ENCODE measurements around the gene ATP8A2. TPM values are rescaled to one million over a fixed set of nuclear protein-coding genes. Genes with fewer than 3 reads are reported as not detected.

ATP8A2 gene
- total RNA-seq, 2 experiments from 2014 or later = 0.92 to 0.94 TPM

DNA sequence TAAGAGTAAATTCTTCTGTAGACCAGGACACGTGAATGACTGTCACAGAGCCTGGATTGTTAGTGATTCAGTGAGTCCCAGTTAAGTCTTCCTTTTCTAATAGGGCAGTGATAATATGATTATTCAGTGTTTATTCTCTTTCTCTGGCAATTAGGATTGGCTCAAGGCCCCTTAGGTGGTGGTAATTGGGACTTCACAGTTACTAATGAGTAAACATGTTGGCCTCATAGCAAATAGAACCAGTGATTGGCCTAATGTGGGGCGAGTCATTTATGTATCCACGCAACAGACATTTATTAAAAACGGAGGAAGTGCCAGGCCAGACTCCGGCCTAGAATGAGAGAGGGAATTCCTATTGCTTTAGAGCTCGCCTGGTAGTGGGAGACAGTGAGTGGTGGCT, 607.6 kb downstream of the ATP8A2 start:
- Mint-ChIP-seq H3K9me3 (no peaks in the 10 kb centered on the region), H3K27me3 (no peaks in the 10 kb centered on the region), H3K27ac (no peak overlapping the region), H3K4me1 (ENCODE audit: low read depth) (peaks cover 15% of the 10 kb centered on the region), H3K36me3 (ENCODE audit: low read depth) (no peaks in the 10 kb centered on the region), H3K4me3 (no peak overlapping the region)
- DNase-seq = no peak
- ATAC-seq = no peak
- intact Hi-C loops (cut with micrococcal nuclease) = no loop called here
- POLR2A ChIA-PET = no interaction called here
- TF ChIP-seq, protein P1, sequence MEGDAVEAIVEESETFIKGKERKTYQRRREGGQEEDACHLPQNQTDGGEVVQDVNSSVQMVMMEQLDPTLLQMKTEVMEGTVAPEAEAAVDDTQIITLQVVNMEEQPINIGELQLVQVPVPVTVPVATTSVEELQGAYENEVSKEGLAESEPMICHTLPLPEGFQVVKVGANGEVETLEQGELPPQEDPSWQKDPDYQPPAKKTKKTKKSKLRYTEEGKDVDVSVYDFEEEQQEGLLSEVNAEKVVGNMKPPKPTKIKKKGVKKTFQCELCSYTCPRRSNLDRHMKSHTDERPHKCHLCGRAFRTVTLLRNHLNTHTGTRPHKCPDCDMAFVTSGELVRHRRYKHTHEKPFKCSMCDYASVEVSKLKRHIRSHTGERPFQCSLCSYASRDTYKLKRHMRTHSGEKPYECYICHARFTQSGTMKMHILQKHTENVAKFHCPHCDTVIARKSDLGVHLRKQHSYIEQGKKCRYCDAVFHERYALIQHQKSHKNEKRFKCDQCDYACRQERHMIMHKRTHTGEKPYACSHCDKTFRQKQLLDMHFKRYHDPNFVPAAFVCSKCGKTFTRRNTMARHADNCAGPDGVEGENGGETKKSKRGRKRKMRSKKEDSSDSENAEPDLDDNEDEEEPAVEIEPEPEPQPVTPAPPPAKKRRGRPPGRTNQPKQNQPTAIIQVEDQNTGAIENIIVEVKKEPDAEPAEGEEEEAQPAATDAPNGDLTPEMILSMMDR (IDR thresholded peaks at IDR 0.05) = no peak
- CTCF ChIA-PET = no interaction called here

GRCh38 chr13:25980255-25980654, 608.5 kb downstream of the ATP8A2 start:
- TF ChIP-seq, protein P1 (IDR thresholded peaks at IDR 0.05) = no peak
- POLR2A ChIA-PET = no interaction called here
- ATAC-seq (no peak), DNase-seq (peak; percentile 17)
- CTCF ChIA-PET = no interaction called here
- H3K27me3 Mint-ChIP-seq = no peaks in the 10 kb centered on the region
- H3K4me1 Mint-ChIP-seq (ENCODE audit: low read depth) = peaks cover 9% of the 10 kb centered on the region
- H3K9me3 Mint-ChIP-seq = no peaks in the 10 kb centered on the region
- intact Hi-C loops (cut with micrococcal nuclease) = no loop called here
- H3K27ac Mint-ChIP-seq = no peak overlapping the region
- no peaks in the 10 kb centered on the region for H3K36me3 Mint-ChIP-seq (ENCODE audit: low read depth)
- H3K4me3 Mint-ChIP-seq = no peak overlapping the region

- intact Hi-C loops (cut with micrococcal nuclease) = no loop called here
- Mint-ChIP-seq H3K9me3 (no peaks in the 10 kb centered on the region), H3K4me1 (ENCODE audit: low read depth) (peaks cover 9% of the 10 kb centered on the region), H3K27ac (no peak overlapping the region), H3K36me3 (ENCODE audit: low read depth) (no peaks in the 10 kb centered on the region), H3K27me3 (no peaks in the 10 kb centered on the region), H3K4me3 (no peak overlapping the region)
- ATAC-seq = no peak
- TF ChIP-seq, protein P1 (IDR thresholded peaks at IDR 0.05) = no peak
- no peak for DNase-seq
- ChIA-PET POLR2A (no interaction called here), CTCF (no interaction called here)
Measured at GRCh38 chr13:25981060-25981459, 609.3 kb downstream of the ATP8A2 start.

DNA sequence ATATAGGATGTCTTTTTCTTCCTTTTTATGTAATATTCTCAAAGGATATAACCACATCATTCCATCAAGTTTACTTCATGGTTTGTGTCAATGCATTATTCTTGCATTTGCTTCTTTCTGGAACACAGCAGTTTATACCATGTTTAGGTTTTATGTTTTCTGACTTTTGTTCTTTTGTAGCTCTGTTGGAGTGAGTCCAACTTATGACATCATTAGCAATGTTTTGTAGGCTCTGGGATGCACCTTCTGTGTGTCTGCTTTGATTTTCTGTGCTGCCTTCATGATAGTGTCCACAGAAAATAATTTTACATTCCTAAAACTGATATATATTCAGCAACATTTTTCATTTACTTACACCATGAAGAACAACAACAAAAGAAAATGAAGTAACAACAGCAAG, 611.1 kb downstream of the ATP8A2 start:
- ChIA-PET CTCF (no interaction called here), POLR2A (no interaction called here)
- H3K27ac Mint-ChIP-seq = no peak overlapping the region
- H3K4me3 Mint-ChIP-seq = no peak overlapping the region
- no peak for ATAC-seq
- H3K27me3 Mint-ChIP-seq = no peaks in the 10 kb centered on the region
- H3K4me1 Mint-ChIP-seq (ENCODE audit: low read depth) = peaks cover 2% of the 10 kb centered on the region
- no peak for DNase-seq
- no peaks in the 10 kb centered on the region for H3K36me3 Mint-ChIP-seq (ENCODE audit: low read depth)
- TF ChIP-seq, protein P1 (IDR thresholded peaks at IDR 0.05) = no peak
- no peaks in the 10 kb centered on the region for H3K9me3 Mint-ChIP-seq
- intact Hi-C loops (cut with micrococcal nuclease) = no loop called here

GRCh38 chr13:25987987-25988386, 616.2 kb downstream of the ATP8A2 start:
- Mint-ChIP-seq H3K4me1 (ENCODE audit: low read depth) (peaks cover 1% of the 10 kb centered on the region), H3K4me3 (no peak overlapping the region), H3K27ac (no peak overlapping the region), H3K27me3 (peaks cover 2% of the 10 kb centered on the region), H3K36me3 (ENCODE audit: low read depth) (no peaks in the 10 kb centered on the region), H3K9me3 (no peaks in the 10 kb centered on the region)
- DNase-seq (no peak), ATAC-seq (no peak)
- CTCF ChIA-PET = interaction anchor here (1.1 kb wide), 1 partner anchor 19 kb away, joined by 3 read pairs; no protein-coding TSS in a partner anchor
- intact Hi-C loops (cut with micrococcal nuclease) = no loop called here
- POLR2A ChIA-PET = no interaction called here
- TF ChIP-seq, protein P1 (IDR thresholded peaks at IDR 0.05) = no peak
